Natural killer cell (primary cell): ENCODE measurements around the gene ADM5. TPM values are rescaled to one million over a fixed set of nuclear protein-coding genes. Genes with fewer than 3 reads are reported as not detected.

ENCODE experiments used
- ATAC-seq, 3 donors: fragments of 150-1000 bp in 2 of 3; fragments of 200-7000 bp in 1 of 3; cut with Tn5 transposase; 1 replicate in 1 of 3; 2 replicates in 2 of 3; pipeline ENCODE4 v1.10.0; 2021; ENCODE audit warnings: mild to moderate bottlenecking in 2 of 3, moderate library complexity in 2 of 3
- DNase-seq, 2 donors: peaks; one replicate each; pipeline versions ENCODE4 v3.0.0 to v3.0.0-alpha.2; 2013 to 2021; ENCODE audit warnings: mixed read lengths in 1 of 2
- H3K27ac ChIP-seq: one replicate; pipeline ENCODE4 v1.5.1; 2013; ENCODE audit warnings: mild to moderate bottlenecking, low read length
- H3K27me3 ChIP-seq: one replicate; pipeline ENCODE4 v1.6.1; 2013; ENCODE audit warnings: low read length; ENCODE audit not compliant: control insufficient read depth, insufficient read depth
- H3K36me3 ChIP-seq: one replicate; pipeline ENCODE4 v1.6.1; 2013; ENCODE audit warnings: low read length; ENCODE audit not compliant: control insufficient read depth, insufficient read depth
- H3K4me1 ChIP-seq: one replicate; pipeline ENCODE4 v1.6.1; 2013; ENCODE audit warnings: low read length; ENCODE audit not compliant: control insufficient read depth, insufficient read depth
- H3K4me3 ChIP-seq: one replicate; pipeline ENCODE4 v1.5.1; 2013; ENCODE audit warnings: low read length
- H3K9me3 ChIP-seq: one replicate; pipeline ENCODE4 v1.6.1; 2013; ENCODE audit warnings: low read length; ENCODE audit not compliant: control insufficient read depth, insufficient read depth
- H3K27ac Mint-ChIP-seq, 2 donors: one replicate each; pipeline ENCODE4 v1.8.0; 2022; ENCODE audit warnings: mild to moderate bottlenecking in 2 of 2, mixed read lengths in 2 of 2, moderate library complexity in 1 of 2
- H3K27me3 Mint-ChIP-seq, 2 donors: one replicate each; pipeline ENCODE4 v1.8.0; 2022; ENCODE audit warnings: low read depth in 2 of 2, mixed read lengths in 2 of 2
- H3K36me3 Mint-ChIP-seq: one replicate; pipeline ENCODE4 v1.8.0; 2022; ENCODE audit warnings: mixed read lengths
- H3K4me1 Mint-ChIP-seq, 2 donors: one replicate each; pipeline ENCODE4 v1.8.0; 2022; ENCODE audit warnings: mixed read lengths in 2 of 2
- H3K4me3 Mint-ChIP-seq: one replicate; pipeline ENCODE4 v1.8.0; 2022; ENCODE audit warnings: mild to moderate bottlenecking, moderate library complexity, mixed read lengths
- H3K9me3 Mint-ChIP-seq, 2 donors: one replicate each; pipeline ENCODE4 v1.8.0; 2022; ENCODE audit warnings: mixed read lengths in 2 of 2
- WGBS: methylation state at CpG from one replicate; pipeline ENCODE4 v1.1.7; 2013; ENCODE audit warnings: missing lambda C conversion rate; ENCODE audit not compliant: insufficient coverage; 5-methylcytosine and 5-hydroxymethylcytosine counted together
- intact Hi-C: fragments of 100-400 bp; cut with micrococcal nuclease; formaldehyde crosslinking; loops from one replicate; pipeline ENCODE4 v1.14.2; 2022
- total RNA-seq, 4 donors: library from RNA; stranded (reverse); fragments of 120-200 nt in 1 of 4; gene quantifications; one replicate each; pipeline versions ENCODE4 v1.2.3 to v1.2.4, GENCODE V29; 2013 to 2022
- TF ChIP-seq, protein P1 (sequence below): fragments of 200-600 bp; IDR thresholded peaks from one replicate; pipeline ENCODE4 v1.8.0; 2022; ENCODE audit warnings: antibody characterized with exemption

Gene ADM5
- total RNA-seq, 3 donors from 2014 or later (not counting 1 experiment from before 2014, with no cell fraction given), result 2.3 to 2.9 (median 2.4) TPM

DNA sequence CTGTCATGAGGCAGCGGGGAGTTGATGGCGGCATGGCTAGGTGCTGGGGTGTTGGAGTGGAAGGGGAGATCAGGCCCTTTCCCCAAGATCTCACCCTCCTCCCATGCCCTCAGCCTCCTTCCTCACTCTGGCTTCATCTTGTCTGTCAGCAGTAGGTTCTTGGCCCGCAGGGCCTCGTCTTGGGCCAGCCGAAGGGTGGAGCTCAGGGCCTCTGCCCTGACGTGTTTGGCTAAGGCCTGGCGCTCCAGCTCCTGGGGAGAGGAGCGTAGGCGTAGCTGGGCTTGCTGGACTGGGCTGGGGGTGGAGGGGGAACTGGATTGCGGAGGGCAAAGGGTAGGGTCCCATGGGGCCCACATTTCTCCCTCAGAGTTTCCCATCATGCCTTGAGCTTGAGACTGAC is 50.5 kb downstream of the ADM5 start:
- WGBS, result 97% methylated on average over 8 of the region's 10 CpGs
- H3K27ac ChIP-seq, result no peak overlapping the region

More for the DNA sequence above, 50.5 kb downstream of the ADM5 start:
- H3K36me3 Mint-ChIP-seq, result no peaks in the 10 kb centered on the region
- Histone ChIP-seq H3K4me1 (peaks cover 15% of the 10 kb centered on the region), H3K27me3 (no peaks in the 10 kb centered on the region), H3K36me3 (no peaks in the 10 kb centered on the region), H3K4me3 (no peak overlapping the region), H3K9me3 (no peaks in the 10 kb centered on the region)
- TF ChIP-seq, protein P1, sequence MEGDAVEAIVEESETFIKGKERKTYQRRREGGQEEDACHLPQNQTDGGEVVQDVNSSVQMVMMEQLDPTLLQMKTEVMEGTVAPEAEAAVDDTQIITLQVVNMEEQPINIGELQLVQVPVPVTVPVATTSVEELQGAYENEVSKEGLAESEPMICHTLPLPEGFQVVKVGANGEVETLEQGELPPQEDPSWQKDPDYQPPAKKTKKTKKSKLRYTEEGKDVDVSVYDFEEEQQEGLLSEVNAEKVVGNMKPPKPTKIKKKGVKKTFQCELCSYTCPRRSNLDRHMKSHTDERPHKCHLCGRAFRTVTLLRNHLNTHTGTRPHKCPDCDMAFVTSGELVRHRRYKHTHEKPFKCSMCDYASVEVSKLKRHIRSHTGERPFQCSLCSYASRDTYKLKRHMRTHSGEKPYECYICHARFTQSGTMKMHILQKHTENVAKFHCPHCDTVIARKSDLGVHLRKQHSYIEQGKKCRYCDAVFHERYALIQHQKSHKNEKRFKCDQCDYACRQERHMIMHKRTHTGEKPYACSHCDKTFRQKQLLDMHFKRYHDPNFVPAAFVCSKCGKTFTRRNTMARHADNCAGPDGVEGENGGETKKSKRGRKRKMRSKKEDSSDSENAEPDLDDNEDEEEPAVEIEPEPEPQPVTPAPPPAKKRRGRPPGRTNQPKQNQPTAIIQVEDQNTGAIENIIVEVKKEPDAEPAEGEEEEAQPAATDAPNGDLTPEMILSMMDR, result no peak
- peaks cover 5 to 7% of the 10 kb centered on the region in 2 donors for H3K4me1 Mint-ChIP-seq
- intact Hi-C loops, result no loop called here
- ATAC-seq (no peak), DNase-seq (no peak)
- no peak overlapping the region for H3K27ac Mint-ChIP-seq
- H3K27me3 Mint-ChIP-seq, result no peaks in the 10 kb centered on the region
- no peaks in the 10 kb centered on the region for H3K9me3 Mint-ChIP-seq
- H3K4me3 Mint-ChIP-seq, result no peak overlapping the region

Other genes with a start within 250 kb of the ADM5 start
- gene SLC17A7, start 248.1 kb upstream of the ADM5 start, total RNA-seq, result not detected
- 100 to 1,000 TPM; 112 to 149 (median 138) TPM for gene PIH1D1, start 237.8 kb upstream of the ADM5 start, total RNA-seq
- gene ALDH16A1, start 236.4 kb upstream of the ADM5 start, total RNA-seq, result 10 to 100 TPM; 39.9 to 43.2 (median 41.4) TPM
- gene FLT3LG, start 215.4 kb upstream of the ADM5 start, total RNA-seq, result 10 to 100 TPM; 44.7 to 65.7 (median 64.8) TPM
- 1,000 to 10,000 TPM; 1,881 to 2,284 (median 2,283) TPM for gene RPL13A, start 202.0 kb upstream of the ADM5 start, total RNA-seq
- 1,000 to 10,000 TPM; 1,427 to 1,714 (median 1,549) TPM for gene RPS11, start 193.2 kb upstream of the ADM5 start, total RNA-seq
- 10 to 100 TPM; 13.5 to 39.2 (median 19.9) TPM for gene FCGRT, start 176.9 kb upstream of the ADM5 start, total RNA-seq
- gene RCN3, start 161.6 kb upstream of the ADM5 start, total RNA-seq, result 1 to 10 TPM; 2.4 to 4.7 (median 3.0) TPM
- 10 to 100 TPM; 46.7 to 63.6 (median 59.8) TPM for gene NOSIP, start 109.0 kb upstream of the ADM5 start, total RNA-seq
- under 1 TPM in 2 of 3 donors, not detected in 1; 0.39 to 0.56 TPM for gene PRRG2, start 108.3 kb upstream of the ADM5 start, total RNA-seq
- 10 to 100 TPM; 51.1 to 62.1 (median 56.0) TPM for gene PRR12, start 98.4 kb upstream of the ADM5 start, total RNA-seq
- 1 to 10 TPM; 2.0 to 7.7 (median 5.9) TPM for gene RRAS, start 49.5 kb upstream of the ADM5 start, total RNA-seq
- gene SCAF1, start 47.4 kb upstream of the ADM5 start, total RNA-seq, result 10 to 100 TPM; 38.9 to 46.2 (median 44.9) TPM
- 100 to 1,000 TPM; 176 to 184 (median 179) TPM for gene IRF3, start 23.7 kb upstream of the ADM5 start, total RNA-seq
- gene BCL2L12, start 23.7 kb upstream of the ADM5 start, total RNA-seq, result 10 to 100 TPM; 15.6 to 34.6 (median 22.3) TPM
- 10 to 100 TPM; 77.0 to 92.5 (median 78.2) TPM for gene PRMT1, start 12.3 kb upstream of the ADM5 start, total RNA-seq
- under 1 TPM; 0.34 to 0.78 (median 0.73) TPM for gene CPT1C, start 1.5 kb downstream of the ADM5 start, total RNA-seq
- gene TSKS, start 73.7 kb downstream of the ADM5 start, total RNA-seq, result 1 to 10 TPM in 2 of 3 donors, under 1 TPM in 1; 0.35 to 2.4 (median 1.7) TPM
- gene AP2A1, start 77.4 kb downstream of the ADM5 start, total RNA-seq, result 100 to 1,000 TPM; 137 to 163 (median 161) TPM
- gene FUZ, start 123.7 kb downstream of the ADM5 start, total RNA-seq, result 10 to 100 TPM; 17.7 to 33.1 (median 20.6) TPM
- gene MED25, start 128.7 kb downstream of the ADM5 start, total RNA-seq, result 100 to 1,000 TPM in 1 of 3 donors, 10 to 100 TPM in 2; 64.2 to 132 (median 69.5) TPM
- 100 to 1,000 TPM; 116 to 132 (median 128) TPM for gene PTOV1, start 161.6 kb downstream of the ADM5 start, total RNA-seq
- 100 to 1,000 TPM; 228 to 253 (median 243) TPM for gene PNKP, start 178.0 kb downstream of the ADM5 start, total RNA-seq
- gene AKT1S1, start 187.8 kb downstream of the ADM5 start, total RNA-seq, result 10 to 100 TPM; 12.8 to 17.8 (median 16.1) TPM
- gene TBC1D17, start 188.1 kb downstream of the ADM5 start, total RNA-seq, result 10 to 100 TPM; 45.8 to 59.7 (median 54.4) TPM
- gene IL4I1, start 207.3 kb downstream of the ADM5 start, total RNA-seq, result 1 to 10 TPM; 3.0 to 3.8 (median 3.4) TPM
- gene ATF5, start 239.6 kb downstream of the ADM5 start, total RNA-seq, result 10 to 100 TPM; 11.7 to 15.4 (median 14.2) TPM
- gene NUP62, start 239.9 kb downstream of the ADM5 start, total RNA-seq, result 10 to 100 TPM; 34.2 to 57.4 (median 40.9) TPM